GM23338 (cell line): Measurements from ENCODE around the gene MYO5C.

ENCODE experiments used
- EZH2 ChIP-seq: fragments of 200-600 bp; sonication (generic); IDR thresholded peaks from one replicate; pipeline ENCODE4 v1.8.0; 2017; ENCODE audit warnings: antibody characterized with exemption, mild to moderate bottlenecking, low read depth; ENCODE audit not compliant: unreplicated experiment
- EZH2phosphoT487 ChIP-seq: fragments of 200-600 bp; sonication (generic); IDR thresholded peaks from one replicate; pipeline ENCODE4 v1.8.1; 2018; ENCODE audit warnings: antibody characterized with exemption; ENCODE audit not compliant: unreplicated experiment
- JUNB ChIP-seq: IDR thresholded peaks from one replicate; pipeline ENCODE4 v1.6.1; 2016; ENCODE audit warnings: antibody characterized with exemption; ENCODE audit not compliant: unreplicated experiment
- POLR2AphosphoS5 ChIP-seq: IDR thresholded peaks from 2 replicates; pipeline ENCODE4 v1.6.1; 2016; ENCODE audit warnings: antibody characterized with exemption, low read depth
- ZNF114 ChIP-seq: fragments of 250-450 bp; sonication (Bioruptor Pico); IDR thresholded peaks from 2 replicates; pipeline ENCODE4 v1.5.0; 2020; ENCODE audit warnings: mild to moderate bottlenecking, moderate library complexity
- TF ChIP-seq, protein P1 (sequence below), 2 experiments: fragments of 200-600 bp in 1 of 2; sonication (generic) in 1 of 2; conservative IDR thresholded peaks; 2 replicates each; pipeline versions ENCODE4 v1.5.1 to v1.6.1; 2016 to 2017; ENCODE audit warnings: antibody characterized with exemption in 2 of 2, low read depth in 2 of 2, mild to moderate bottlenecking in 2 of 2, moderate library complexity in 1 of 2

DNA sequence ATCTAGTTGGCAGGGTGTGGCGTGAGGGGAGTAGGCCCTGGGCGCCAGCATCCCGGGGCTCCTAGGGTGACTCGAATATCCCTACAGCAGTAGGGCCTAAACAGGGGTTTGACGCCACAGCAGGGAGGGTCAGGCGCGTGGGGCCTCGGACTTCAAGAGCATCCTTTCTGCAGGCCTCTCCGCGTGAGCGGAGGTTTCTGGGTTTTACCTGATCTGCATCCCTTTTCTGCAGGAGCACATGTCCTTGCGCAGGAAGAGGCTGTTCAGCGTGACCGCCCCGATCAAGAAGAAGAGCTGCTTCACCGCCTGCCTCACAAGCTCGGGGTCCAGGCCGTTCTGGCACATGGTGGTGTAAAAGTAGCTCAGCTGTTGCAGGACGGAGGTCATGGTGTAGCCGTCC lies 90.9 kb downstream of the MYO5C start:
- TF ChIP-seq, protein P1, sequence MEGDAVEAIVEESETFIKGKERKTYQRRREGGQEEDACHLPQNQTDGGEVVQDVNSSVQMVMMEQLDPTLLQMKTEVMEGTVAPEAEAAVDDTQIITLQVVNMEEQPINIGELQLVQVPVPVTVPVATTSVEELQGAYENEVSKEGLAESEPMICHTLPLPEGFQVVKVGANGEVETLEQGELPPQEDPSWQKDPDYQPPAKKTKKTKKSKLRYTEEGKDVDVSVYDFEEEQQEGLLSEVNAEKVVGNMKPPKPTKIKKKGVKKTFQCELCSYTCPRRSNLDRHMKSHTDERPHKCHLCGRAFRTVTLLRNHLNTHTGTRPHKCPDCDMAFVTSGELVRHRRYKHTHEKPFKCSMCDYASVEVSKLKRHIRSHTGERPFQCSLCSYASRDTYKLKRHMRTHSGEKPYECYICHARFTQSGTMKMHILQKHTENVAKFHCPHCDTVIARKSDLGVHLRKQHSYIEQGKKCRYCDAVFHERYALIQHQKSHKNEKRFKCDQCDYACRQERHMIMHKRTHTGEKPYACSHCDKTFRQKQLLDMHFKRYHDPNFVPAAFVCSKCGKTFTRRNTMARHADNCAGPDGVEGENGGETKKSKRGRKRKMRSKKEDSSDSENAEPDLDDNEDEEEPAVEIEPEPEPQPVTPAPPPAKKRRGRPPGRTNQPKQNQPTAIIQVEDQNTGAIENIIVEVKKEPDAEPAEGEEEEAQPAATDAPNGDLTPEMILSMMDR (conservative IDR thresholded peaks at IDR 0.05; ENCODE audit: low read depth in 2 of 2), result no peak
- no peak for TF ChIP-seq EZH2phosphoT487
- no peak for TF ChIP-seq JUNB
- no peak for TF ChIP-seq POLR2AphosphoS5
- TF ChIP-seq ZNF114 (CRISPR knock-in tag), result no peak
- no peak for TF ChIP-seq EZH2
